AG08396 (cell line): ENCODE results near the gene DOCK8.
"Not testable (repeated sequence)": the region's sequence is repeated elsewhere in the genome, so short reads cannot be mapped to it uniquely, and the experiment has no call there.

Experiments used
- DNase-seq: peaks from one replicate; pipeline ENCODE4 v3.0.0; 2012; ENCODE audit warnings: low spot score, mixed read lengths

DOCK8 gene

GRCh38 chr9:363274-363612 is 148.6 kb downstream of the DOCK8 start:
- DNase-seq = no peak

GRCh38 chr9:365436-365835 is 150.8 kb downstream of the DOCK8 start:
- no peak for DNase-seq

- DNase-seq = no peak
These were observed 152.0 kb downstream of the DOCK8 start for GRCh38 chr9:366620-367019.

GRCh38 chr9:370086-370485 is 155.4 kb downstream of the DOCK8 start:
- DNase-seq = no peak

- no peak for DNase-seq
These were observed 156.7 kb downstream of the DOCK8 start for GRCh38 chr9:371349-371748.

- DNase-seq = no peak
These were observed 157.5 kb downstream of the DOCK8 start for GRCh38 chr9:372128-372527.

GRCh38 chr9:373759-374206 is 159.1 kb downstream of the DOCK8 start:
- no peak for DNase-seq

GRCh38 chr9:374736-375135 is 160.1 kb downstream of the DOCK8 start:
- DNase-seq = no peak

- no peak for DNase-seq
These were observed 161.4 kb downstream of the DOCK8 start for GRCh38 chr9:376115-376514.

GRCh38 chr9:378263-378662 is 163.6 kb downstream of the DOCK8 start:
- no peak for DNase-seq

- no peak for DNase-seq
These were observed 167.7 kb downstream of the DOCK8 start for GRCh38 chr9:382383-382782.

GRCh38 chr9:385818-386398 is 171.2 kb downstream of the DOCK8 start:
- DNase-seq = peak; percentile 52

GRCh38 chr9:389159-389558 is 174.5 kb downstream of the DOCK8 start:
- no peak for DNase-seq

- DNase-seq = no peak
These were observed 175.1 kb downstream of the DOCK8 start for GRCh38 chr9:389758-390157.

GRCh38 chr9:392077-392804 is 177.6 kb downstream of the DOCK8 start:
- DNase-seq = no peak

GRCh38 chr9:394347-395052 is 179.8 kb downstream of the DOCK8 start:
- no peak for DNase-seq

GRCh38 chr9:396396-396795 is 181.7 kb downstream of the DOCK8 start:
- DNase-seq = no peak

- DNase-seq = no peak
These were observed 183.4 kb downstream of the DOCK8 start for GRCh38 chr9:398085-398484.

- no peak for DNase-seq
These were observed 186.6 kb downstream of the DOCK8 start for GRCh38 chr9:401223-401622.

- DNase-seq = no peak
These were observed 189.6 kb downstream of the DOCK8 start for GRCh38 chr9:404234-404633.

GRCh38 chr9:405341-405740 is 190.7 kb downstream of the DOCK8 start:
- DNase-seq = no peak

- DNase-seq = no peak
These were observed 192.4 kb downstream of the DOCK8 start for GRCh38 chr9:406886-407654.

GRCh38 chr9:409655-410054 is 195.0 kb downstream of the DOCK8 start:
- not testable (repeated sequence) for DNase-seq
